HuH-7 (cell line): ENCODE measurements around the gene KRT79.
"Not testable (repeated sequence)": the region's sequence is repeated elsewhere in the genome, so short reads cannot be mapped to it uniquely, and the experiment has no call there.

Experiments used
- DNase-seq: peaks from one replicate; pipeline ENCODE4 v3.0.0; 2011; ENCODE audit warnings: low spot score

KRT79 gene

DNA sequence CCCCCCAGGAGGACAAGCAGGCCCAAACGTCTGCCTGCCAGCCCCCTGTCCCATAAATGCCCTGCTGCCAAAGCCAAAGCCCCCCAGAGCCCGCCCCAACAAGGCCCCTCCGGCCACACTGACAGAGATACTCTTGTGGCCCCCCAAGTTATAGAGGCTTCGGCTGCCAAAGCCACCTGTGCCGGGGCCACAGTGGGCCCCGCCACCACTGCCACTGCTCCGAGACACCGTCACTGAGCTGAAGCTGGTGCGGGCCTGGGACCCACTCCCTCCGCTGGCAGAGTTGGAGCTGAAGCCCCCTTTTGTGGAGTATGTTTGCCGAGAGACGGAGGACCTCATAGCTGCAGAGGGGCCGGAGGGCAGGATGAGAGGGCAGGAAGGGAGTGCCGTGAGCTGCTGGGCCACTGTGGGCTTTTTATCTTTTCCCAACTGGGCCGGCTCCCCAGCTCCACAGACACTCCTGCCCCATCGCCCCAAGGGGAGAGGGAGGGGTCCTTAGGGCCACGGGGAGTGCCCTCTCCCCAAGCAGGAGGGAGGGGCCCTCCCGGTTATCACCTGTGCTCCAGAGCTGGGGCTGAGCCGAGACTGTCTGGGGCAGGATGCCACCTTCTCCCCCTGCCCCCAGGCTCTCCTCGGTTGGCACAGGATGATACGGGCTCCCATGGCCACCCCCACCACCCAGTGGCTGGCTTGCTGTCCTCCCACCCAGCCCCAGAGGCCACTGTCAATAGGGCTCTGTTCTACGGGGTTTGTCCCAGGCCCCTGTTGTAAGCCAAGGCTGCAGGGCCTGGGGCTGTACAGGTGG lies at the start of gene KRT79:
KRT79 (minus strand) TSS at position 390 of the 805 bp plus-strand sequence; CDS start at position 339, 51 bp downstream.
- DNase-seq = no peak

DNA sequence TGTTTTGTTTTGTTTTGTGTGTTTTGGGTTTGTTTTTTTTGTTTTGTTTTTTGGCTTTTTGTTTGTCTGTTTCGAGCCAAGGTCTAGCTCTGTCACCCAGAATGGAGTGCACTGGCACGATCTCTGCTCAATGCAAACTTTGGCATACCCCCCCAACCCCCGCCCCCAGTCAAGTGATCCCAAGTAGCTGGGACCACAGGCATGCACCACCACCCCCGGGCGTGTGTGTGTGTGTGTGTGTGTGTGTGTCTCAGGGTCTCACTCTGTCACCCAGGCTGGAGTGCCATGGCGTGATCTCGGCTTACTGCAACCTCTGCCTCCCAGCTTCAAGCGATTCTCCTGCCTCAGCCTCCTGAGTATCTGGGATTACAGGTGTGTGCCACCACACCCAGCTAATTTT lies 46.4 kb upstream of the KRT79 start:
- DNase-seq = not testable (repeated sequence)

DNA sequence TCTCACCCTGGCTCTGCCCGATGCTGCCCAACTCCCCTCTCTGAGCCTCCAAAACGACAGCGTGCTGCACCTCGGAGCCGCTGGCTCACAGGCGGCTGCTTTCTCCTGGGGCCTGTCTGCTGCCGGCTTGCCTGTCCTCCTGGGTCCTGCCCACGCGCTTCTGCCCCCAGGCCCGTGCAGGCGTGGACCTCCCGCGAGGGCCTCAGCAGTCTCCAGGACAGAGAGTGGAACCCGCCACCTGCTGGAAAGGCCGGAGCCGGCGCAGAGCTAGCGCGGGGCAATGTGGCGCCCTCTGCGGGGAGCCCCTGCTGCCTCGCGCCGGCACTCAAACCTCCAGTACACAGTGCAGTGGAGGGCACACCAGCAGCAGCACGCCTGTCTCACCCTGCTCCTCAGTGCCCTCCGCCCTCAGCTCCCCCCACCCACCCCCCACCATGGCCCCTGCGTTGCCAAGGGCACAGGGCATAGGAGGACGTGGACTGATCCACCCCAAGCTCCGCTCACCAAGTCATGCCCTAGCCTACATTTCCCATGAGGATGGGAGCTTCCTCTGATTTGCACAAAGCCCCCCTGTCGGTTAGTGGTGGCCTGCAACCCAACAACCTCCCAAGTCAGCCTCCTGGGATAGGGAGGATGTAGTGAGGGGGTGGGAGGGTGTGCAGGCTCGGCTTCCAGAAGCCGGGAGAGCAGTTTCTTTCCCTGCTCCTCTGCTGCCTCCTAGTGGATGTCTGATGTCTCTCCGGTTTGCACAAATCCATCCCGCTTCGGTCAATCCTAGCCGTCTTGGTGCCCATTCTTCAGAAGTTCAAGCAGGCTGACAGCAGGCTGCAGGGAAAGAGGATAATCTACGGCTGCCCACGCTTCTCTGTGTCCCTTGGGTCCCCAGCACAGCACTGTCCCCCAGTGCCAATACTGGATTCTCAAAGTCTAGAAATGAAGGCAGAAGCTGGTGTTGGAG lies 45.6 kb upstream of the KRT79 start:
- peak; percentile 95 for DNase-seq

DNA sequence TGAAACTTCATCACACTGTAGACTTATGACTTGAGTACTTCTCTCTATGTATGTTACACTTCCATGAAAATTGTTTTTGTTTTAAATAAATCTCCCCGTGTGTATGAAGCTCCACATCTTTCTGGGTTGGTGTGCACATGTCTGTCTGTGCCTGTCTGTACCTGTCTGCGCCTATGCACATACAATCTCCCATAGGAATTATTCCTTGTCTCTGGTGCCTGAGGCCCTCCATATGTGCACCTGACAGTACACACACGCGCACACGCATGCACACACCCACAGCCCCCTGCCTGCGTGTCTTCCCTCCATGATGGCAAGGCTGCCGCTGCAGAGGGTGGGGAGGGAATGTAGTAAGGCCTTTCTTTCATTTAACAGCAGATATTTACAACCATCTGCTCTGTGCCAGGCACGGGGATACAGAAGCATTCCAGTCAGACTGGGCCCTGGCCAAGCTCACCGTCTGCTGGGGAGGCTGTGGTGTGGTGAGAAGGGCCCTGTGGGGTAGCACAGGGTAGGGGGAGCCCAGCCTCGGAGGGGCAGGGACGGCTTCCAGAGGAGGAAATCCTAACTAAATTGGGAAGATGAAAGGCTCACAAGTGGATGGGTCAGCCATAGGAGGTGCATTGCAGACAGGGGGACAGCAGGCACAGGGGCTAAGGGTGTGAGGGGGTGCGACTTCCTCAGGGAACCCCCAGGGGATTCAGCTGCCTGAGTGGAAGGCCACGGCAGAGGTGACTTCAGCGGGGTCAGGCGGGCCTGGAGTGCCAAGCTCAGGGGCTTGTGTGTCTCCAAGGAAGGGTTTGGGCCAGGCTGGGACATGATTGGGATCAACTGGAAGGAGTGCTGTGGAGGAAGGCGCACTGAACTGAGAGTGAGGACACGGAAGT lies 44.6 kb upstream of the KRT79 start:
- DNase-seq = peak; percentile 9

DNA sequence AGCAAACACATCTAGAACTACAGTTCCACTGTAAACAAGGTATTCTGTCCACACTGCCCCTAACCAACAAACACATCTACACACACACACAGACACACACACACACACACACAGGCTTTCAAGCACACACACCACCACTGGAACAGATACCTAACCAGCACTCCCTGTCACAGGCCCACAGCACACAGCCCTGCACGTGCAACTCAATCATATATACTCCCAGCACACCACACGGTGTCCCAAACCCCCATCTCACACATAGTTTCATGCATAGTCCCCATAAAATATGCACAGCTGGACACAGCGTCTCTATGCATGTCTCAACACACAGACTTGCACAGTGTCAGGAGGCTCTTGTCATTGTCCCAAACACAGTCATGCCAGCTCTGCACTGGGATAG lies 43.1 kb upstream of the KRT79 start:
- DNase-seq = no peak

DNA sequence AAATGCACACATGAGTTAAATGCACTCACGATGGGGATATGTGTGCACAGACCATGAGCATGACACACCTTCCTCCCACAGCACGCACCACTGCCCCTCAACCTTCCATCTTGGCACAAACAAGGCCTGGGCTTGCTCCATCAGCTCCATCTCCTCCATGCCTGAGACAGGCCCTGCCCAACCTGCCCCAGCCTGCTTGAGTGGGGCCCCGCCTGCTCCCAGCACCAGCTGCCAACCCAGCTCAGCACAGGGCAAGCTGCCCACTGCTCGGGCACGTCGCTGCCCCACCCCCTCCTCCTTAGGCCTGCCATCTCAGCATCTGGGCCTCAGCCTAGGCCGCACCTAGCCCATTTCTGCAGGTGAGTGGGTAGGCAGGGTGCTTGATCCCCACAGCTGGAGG lies 42.3 kb upstream of the KRT79 start:
- DNase-seq = no peak

DNA sequence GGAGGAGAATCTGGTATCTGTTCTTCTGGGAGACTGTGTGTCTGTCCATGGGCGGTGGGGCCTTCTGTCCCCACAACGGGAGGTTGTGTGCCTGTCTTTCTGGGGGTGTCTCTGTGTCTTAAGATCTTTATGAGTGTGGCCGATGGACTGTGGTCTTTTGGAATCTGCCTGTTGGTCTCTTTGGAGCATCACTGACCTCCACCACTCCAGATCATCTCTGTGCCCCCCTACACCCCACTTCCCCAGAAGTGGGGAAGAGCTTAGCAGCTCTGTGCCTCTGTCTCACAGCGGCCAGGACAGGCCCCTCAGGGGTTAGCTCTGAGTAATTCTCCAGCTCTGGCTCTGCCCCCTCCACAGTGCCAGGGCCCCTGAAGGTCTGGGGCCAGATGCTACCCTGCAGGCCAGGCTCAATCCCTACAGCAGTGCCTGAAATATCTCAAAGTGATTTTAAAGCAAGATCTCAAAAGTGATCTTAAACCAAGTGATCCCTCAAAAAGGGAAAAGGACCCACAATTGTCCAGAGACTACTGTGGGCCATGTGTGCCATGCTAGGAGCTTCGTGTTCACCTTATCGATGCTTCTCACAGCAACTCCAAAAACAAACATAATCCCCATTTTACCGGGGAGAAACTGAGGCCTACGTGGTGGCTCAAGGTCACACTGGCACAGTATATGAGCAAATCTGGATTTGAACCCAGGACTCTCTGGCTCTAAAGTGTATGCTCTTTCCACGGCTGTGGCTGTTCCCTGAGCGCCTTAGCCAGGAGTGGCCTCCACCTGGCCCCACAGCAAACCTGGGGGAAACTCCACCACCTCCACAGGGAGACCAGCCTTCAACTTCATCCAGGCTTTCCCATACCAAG lies 40.7 kb upstream of the KRT79 start:
- peak; percentile 15 for DNase-seq

DNA sequence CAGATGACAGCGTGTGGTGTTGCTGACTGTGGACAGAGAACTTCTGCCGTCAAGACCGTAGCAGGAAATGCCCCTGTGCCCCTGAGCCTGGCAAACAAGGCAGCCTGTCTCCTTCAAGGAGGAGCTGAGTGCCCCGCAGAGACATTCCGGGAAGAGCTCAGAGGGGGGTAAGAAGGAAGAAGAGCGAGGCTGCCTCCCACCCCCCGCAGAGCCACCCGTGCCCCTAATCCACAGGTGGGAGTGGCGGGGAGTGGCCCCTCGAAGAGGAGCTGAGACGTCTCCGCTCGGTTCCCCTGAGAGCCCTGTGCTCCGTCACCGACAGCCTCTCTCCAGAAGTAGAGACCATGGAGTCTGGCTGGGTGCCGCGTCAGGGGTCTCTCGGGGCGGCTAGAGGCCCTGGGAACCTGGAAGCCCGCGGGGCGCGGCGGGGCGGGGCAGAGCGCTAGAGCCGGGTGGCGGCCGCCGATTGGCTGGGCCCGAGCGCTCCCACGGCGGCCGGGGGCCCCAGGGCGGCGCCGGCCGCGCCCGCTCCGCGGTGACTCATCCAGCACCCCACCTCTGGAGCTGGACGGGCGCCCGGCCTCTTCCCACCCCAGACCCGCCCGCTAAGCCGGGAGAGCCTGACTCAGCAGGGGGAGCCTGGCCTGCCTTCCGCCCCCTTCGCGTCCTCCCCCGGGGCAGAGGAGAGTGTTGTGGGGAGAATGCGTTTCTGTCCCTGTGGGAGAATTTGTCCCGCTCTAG lies 39.9 kb upstream of the KRT79 start:
- peak; percentile 78 for DNase-seq

DNA sequence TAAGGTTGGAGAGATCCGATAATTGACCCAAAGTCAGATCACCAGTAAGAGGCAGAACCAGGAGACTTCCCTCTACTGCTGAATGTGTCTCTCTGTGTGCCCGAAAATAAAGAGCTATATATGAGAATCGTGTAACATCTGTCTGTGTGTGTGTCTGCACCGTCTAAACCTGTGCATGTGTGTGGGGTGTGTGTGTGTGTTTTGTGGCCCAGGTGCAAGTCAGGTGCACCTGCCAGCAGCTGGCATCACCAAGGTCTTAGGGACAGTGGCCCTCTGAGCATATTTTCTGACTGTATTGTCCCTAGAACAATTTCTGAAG lies 39.4 kb upstream of the KRT79 start:
- DNase-seq = no peak

DNA sequence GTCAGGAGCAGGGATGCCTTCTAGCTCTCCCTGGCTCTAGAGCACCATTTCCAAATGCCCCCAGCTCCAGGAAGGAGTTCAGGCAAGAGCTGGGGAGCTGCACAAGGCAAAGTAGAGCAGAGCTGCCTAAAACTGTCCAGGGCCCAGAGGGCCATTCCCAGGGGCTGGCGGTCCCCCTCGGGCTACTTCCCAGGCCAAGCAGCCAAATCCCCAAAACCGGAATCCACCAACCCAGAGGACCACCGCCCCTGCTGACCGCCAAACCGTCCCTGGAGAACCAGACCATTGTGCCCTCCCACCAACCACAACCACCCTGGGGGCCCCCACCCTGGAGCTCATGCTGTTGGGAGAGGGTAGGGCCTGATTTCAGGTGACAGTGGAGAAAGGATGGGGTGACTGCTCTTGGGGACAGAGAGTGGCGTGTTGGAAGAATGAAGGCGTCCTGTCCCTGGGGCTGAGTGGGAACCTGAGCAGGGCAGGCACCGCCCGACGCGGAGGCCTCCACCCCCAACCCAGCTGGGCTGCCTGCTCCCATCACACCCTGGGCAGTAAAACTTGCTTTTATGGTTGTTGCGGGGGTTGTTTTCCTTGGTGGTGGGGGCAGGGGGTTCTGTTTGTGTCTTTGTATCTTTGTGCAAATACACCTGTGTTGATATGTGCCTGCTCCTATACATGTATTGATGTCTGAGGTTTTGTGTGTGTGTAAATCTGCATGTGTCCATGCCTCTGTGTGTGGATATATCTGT lies 38.7 kb upstream of the KRT79 start:
- DNase-seq = no peak

DNA sequence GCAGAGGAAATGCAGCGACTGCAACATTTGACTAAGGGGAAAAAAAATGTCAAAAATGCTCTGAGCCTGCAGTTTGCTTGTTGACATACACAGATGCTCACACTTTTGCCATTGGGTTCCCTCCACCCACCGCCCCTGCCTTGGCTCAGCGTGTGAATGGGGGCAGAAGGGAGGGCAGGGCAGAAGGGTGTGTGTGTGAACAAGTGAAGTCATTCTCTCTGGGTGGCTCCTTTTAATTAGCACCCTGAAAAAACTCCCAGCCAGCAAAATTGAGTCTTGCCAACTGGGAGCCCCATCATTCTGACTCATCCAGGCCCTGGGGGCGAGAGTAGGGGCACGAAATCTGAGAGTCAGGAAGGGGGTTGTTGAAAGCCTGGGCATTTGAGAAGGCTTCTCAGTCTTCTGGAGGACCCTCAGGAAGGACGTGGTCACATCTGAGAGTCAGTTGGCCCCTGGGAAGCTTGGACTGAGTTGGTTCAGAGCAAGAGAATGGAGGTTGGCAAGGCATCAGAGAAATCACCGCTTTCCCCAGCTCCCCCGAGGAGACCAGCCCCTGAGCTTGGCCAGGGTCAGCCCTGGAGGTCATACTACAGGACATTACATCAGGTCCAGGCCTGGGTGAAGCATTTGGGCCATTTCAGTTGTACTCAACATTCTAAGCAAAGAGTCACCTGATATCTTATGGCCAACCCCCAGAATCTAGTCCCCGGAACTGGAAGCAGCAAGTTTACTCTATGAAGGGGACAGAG lies 37.4 kb upstream of the KRT79 start:
- no peak for DNase-seq

DNA sequence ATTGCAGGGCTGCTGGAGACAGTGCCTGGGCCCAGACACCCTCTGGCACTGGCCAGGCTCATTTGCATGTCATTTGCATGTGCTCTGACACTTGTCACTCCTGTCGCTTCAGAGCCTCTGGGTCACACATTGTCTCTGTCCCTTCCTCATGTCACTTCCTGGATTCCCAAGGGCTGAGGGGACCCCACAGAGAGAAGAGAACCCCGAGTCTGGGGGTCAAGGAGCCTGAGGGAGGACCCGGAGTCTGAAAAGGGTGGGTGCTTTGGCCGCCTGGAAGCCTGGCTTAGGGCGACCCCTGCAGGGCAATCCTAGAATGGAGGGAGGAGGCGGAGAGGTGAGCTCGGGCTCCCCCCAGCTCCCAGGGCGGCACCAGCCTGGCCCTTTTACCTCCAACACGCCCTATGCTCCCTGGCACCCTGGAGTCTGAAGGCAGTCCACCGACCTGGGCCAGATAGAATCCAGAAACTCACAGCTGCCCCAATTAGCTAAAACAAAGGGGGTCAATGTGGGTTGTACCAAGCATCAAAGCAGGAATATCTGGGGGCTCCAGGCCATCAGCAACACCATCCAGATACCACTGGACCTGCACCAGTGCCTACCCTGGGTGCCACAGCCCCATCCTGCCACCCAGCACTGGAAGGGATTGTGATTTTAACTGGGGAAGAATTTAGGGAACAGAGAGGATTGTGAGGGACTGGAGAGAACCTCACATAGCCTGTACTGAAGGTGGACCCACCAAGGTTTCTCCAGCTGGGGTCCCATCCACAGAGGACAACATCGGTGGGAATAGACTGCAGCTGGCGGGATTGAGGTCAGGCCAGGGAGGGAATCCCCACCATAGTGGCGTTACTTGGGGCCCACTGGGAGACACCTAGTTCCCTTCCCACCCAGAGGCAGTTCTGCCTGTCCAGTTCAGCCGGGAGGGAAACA lies 36.5 kb upstream of the KRT79 start:
- DNase-seq = peak; percentile 88

DNA sequence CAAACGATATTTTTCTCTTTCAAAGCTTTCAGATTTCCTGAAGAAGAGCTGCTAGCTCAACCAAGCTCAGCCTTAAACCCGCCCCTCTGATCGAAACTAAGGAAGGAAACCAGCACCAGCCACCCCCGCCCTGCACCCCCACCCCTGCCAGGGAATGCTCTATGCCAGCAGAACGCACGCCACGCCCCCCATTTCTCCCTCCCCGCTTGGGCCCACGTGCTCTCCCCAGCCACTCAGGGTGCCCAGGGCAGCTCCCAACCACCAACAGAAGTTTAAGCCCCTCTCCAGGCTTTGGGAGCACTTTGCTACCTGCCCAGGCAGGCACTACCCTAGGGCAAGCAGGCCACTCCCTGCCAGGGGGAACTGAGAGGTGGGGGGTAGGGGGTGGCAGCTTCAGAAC lies 33.5 kb upstream of the KRT79 start:
- no peak for DNase-seq

DNA sequence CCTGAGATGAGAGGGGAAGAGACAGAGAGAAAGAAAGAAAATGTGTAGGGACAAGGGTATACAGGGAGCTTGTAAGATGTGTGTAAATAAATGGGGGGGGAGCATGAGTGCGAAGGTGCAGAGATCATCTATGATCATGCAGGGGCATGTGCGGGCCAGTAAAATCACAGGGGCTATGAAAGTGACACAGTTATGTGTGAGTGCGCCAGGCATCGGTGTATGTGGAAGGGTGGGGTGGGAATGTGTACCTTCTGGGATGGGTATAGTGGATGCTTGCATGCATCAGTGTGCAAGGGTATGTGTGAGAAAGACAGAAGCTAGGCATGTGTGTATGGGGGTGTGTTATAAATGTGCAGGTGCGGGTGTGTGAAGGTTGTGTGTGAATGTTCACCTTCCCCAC lies 33.0 kb upstream of the KRT79 start:
- no peak for DNase-seq

DNA sequence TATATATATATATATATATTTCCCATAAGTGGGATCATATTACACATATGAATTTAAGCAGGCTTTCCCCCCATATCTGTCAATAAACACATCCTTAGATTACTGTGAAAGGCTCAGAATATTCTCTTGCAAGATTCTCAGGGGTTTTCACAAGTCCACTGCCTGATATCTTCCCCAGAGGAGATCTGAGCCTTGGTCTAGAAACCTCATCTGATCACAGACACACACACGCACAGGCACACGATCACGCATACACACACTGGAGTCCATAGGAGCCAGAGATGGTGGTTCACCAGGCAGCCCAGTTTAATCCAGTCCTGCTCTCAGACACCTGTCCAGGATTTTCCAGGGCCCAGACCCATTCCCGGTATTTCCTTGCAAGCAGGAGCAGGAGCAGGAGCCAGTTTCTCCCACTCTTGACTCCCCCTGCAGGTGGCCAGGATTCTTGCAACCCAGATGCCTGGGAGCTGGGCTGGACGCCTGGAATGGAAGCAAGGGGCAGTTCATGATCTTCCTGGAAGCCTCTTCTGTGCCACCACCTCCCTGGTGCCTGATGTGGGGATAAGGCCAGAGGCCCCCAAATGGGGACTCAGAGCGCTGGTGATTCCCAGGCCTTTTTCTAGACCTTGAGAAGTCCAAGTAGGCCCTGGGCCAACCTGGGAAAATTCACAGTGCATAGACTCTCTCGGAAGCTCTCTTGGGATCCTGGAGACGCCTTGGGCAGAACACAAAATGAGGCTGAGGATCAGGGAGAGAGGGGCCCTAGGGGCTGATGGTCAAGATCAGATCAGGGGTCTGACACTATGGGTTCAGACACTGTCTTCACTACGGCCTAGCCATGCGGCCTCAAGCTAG lies 31.2 kb upstream of the KRT79 start:
- peak; percentile 96 for DNase-seq

DNA sequence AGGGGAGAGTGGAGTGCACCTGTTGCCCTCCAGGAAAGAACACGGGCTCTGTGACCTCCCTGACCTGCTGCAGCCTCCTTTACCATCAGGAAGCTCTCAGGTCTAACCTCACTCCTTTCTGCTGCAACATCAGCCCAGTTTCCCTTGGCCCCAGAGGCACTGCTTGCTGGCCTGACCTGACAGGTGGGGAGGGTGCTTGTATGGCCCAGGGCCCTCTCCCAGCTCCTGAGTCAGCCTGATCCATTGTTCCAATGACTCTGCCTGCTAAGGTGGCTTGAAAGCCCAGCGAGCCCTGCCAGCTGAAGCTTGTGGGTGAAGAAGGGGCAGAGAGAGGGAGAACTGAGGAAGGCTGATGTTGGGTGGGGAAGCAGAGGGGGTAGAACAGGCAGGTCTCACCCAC lies 27.9 kb upstream of the KRT79 start:
- no peak for DNase-seq

DNA sequence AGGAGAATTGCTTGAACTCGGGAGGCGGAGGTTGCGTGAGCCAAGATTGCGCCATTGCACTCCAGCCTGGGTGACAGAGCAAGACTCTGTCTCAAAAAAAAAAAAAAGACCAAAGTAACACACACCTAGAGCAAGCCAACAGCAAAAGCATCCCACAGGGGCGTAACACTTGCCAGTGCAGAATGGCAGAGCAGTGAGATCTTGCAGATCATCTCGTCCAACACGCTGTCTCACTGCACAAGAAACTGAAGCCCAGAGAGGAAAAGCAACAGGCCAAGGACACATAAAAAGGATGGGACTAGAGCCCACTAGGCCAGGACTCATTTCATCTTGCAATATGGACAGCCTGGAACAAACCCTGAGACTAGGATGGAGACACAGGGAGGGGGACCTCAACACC lies 27.4 kb upstream of the KRT79 start:
- DNase-seq = no peak
